Osteoblast (primary cell): ENCODE results near the gene CD226. TPM values are rescaled to one million over a fixed set of nuclear protein-coding genes. Genes with fewer than 3 reads are reported as not detected.

Experiments
- DNase-seq: peaks from one replicate; pipeline ENCODE4 v3.0.0; 2011; ENCODE audit warnings: low spot score, mixed read lengths; ENCODE audit not compliant: insufficient read length; ENCODE audit errors: missing footprints
- H2AFZ ChIP-seq: 2 replicates; pipeline ENCODE4 v1.6.0; 2011; ENCODE audit warnings: mild to moderate bottlenecking, low read length
- H3K27ac ChIP-seq: 2 replicates; pipeline ENCODE4 v1.5.1; 2011; ENCODE audit warnings: mild to moderate bottlenecking, low read depth, low read length, moderate library complexity
- H3K27me3 ChIP-seq: 2 replicates; pipeline ENCODE4 v1.6.0; 2012; ENCODE audit warnings: mild to moderate bottlenecking, control low read depth, inconsistent platforms, low read length, moderate library complexity; ENCODE audit not compliant: insufficient read depth
- H3K36me3 ChIP-seq: 2 replicates; pipeline ENCODE4 v1.5.1; 2011; ENCODE audit warnings: mild to moderate bottlenecking, low read length, control low read depth, moderate library complexity; ENCODE audit not compliant: insufficient read depth
- H3K4me1 ChIP-seq: 2 replicates; pipeline ENCODE4 v1.5.1; 2011; ENCODE audit warnings: mild to moderate bottlenecking, low read length, control low read depth, moderate library complexity; ENCODE audit not compliant: insufficient read depth
- H3K4me2 ChIP-seq: 2 replicates; pipeline ENCODE4 v1.6.0; 2011; ENCODE audit warnings: mild to moderate bottlenecking, low read length; ENCODE audit not compliant: insufficient read depth
- H3K4me3 ChIP-seq: fragments of 200-600 bp; sonication (generic); 3 replicates; pipeline ENCODE4 v1.5.1; 2012; ENCODE audit warnings: mild to moderate bottlenecking, low read length, inconsistent platforms; ENCODE audit not compliant: insufficient read depth
- H3K79me2 ChIP-seq: 2 replicates; pipeline ENCODE4 v1.6.0; 2012; ENCODE audit warnings: mild to moderate bottlenecking, low read length, control low read depth, inconsistent platforms; ENCODE audit not compliant: insufficient read depth
- H3K9me3 ChIP-seq: 2 replicates; pipeline ENCODE4 v1.5.1; 2011; ENCODE audit warnings: low read depth, low read length, control low read depth
- H4K20me1 ChIP-seq: 2 replicates; pipeline ENCODE4 v1.6.0; 2012; ENCODE audit warnings: mild to moderate bottlenecking, low read length, control low read depth; ENCODE audit not compliant: insufficient read depth
- CTCF ChIP-seq: IDR thresholded peaks from 2 replicates; pipeline ENCODE4 v1.5.1; 2011; ENCODE audit warnings: mild to moderate bottlenecking, low read depth, low read length, moderate library complexity; ENCODE audit errors: extremely low read depth
- total RNA-seq: library from RNA; depleted of rRNA; stranded (reverse); fragments of >200 nt; gene quantifications from 2 replicates; pipeline ENCODE4 v1.2.3, GENCODE V29; 2012

Gene CD226
- total RNA-seq: under 0.01 and 0.36 TPM in 2 replicates

GRCh38 chr18:69947361-69948133 lies at the start of gene CD226:
Gene CD226 (minus strand): TSS chr18:69947873. CDS start chr18:69947406, 467 bp downstream.
- Histone ChIP-seq H3K4me2 (no peak within 1 kb of the TSS), H3K9me3 (no peaks in the 10 kb centered on the region), H3K27me3 (no peaks in the 10 kb centered on the region), H3K4me3 (no peak within 1 kb of the TSS), H3K79me2 (no peaks in the 10 kb centered on the region), H3K27ac (no peak within 1 kb of the TSS), H2AFZ (no peak within 1 kb of the TSS), H3K36me3 (no peaks in the 10 kb centered on the region), H3K4me1 (peaks cover 6% of the 10 kb centered on the region), H4K20me1 (no peaks in the 10 kb centered on the region)
- TF ChIP-seq CTCF: no peak
- no peak for DNase-seq

GRCh38 chr18:69996951-69997798 lies 49.5 kb upstream of the CD226 start:
- H3K4me2 ChIP-seq: no peak overlapping the region
- no peaks in the 10 kb centered on the region for H3K79me2 ChIP-seq
- DNase-seq: no peak
- no peak overlapping the region for H3K4me3 ChIP-seq
- no peaks in the 10 kb centered on the region for H4K20me1 ChIP-seq
- H3K27ac ChIP-seq: no peak overlapping the region
- H3K27me3 ChIP-seq: no peaks in the 10 kb centered on the region
- no peak for TF ChIP-seq CTCF
- H3K9me3 ChIP-seq: no peaks in the 10 kb centered on the region
- no peak overlapping the region for H2AFZ ChIP-seq
- no peaks in the 10 kb centered on the region for H3K36me3 ChIP-seq
- no peaks in the 10 kb centered on the region for H3K4me1 ChIP-seq

- Histone ChIP-seq H3K79me2 (no peaks in the 10 kb centered on the region), H3K4me3 (no peak overlapping the region), H3K27me3 (no peaks in the 10 kb centered on the region), H3K4me2 (no peak overlapping the region), H4K20me1 (no peaks in the 10 kb centered on the region), H3K27ac (no peak overlapping the region), H3K4me1 (no peaks in the 10 kb centered on the region), H2AFZ (no peak overlapping the region), H3K36me3 (no peaks in the 10 kb centered on the region), H3K9me3 (no peaks in the 10 kb centered on the region)
- TF ChIP-seq CTCF: no peak
- no peak for DNase-seq
Observed at GRCh38 chr18:69996417-69996816, 48.7 kb upstream of the CD226 start.

GRCh38 chr18:69995774-69996173 lies 48.1 kb upstream of the CD226 start:
- DNase-seq: no peak
- no peak overlapping the region for H2AFZ ChIP-seq

More at GRCh38 chr18:69995774-69996173, 48.1 kb upstream of the CD226 start:
- Histone ChIP-seq H3K4me2 (no peak overlapping the region), H3K4me3 (no peak overlapping the region), H3K4me1 (no peaks in the 10 kb centered on the region), H3K27ac (no peak overlapping the region), H3K79me2 (no peaks in the 10 kb centered on the region), H4K20me1 (no peaks in the 10 kb centered on the region), H3K9me3 (no peaks in the 10 kb centered on the region), H3K27me3 (no peaks in the 10 kb centered on the region), H3K36me3 (no peaks in the 10 kb centered on the region)
- TF ChIP-seq CTCF: no peak
